Stomach smooth muscle (tissue), 2 donors: ENCODE data around the gene LRMDA.

ENCODE experiments used
- H3K27ac ChIP-seq: one replicate; pipeline ENCODE4 v1.7.0; 2013; ENCODE audit warnings: mild to moderate bottlenecking, low read length, inconsistent platforms
- H3K27me3 ChIP-seq, 2 donors: one replicate each; pipeline ENCODE4 v1.7.0; 2013; ENCODE audit warnings: low read length in 2 of 2; ENCODE audit not compliant: insufficient read depth in 2 of 2, control insufficient read depth in 1 of 2
- H3K36me3 ChIP-seq, 2 donors: one replicate each; pipeline ENCODE4 v1.7.0; 2013; ENCODE audit warnings: low read length in 2 of 2; ENCODE audit not compliant: control insufficient read depth in 2 of 2, insufficient read depth in 2 of 2
- H3K4me1 ChIP-seq: one replicate; pipeline ENCODE4 v1.7.0; 2013; ENCODE audit warnings: low read length; ENCODE audit not compliant: control insufficient read depth, insufficient read depth
- H3K4me3 ChIP-seq, 2 donors: one replicate each; pipeline ENCODE4 v1.7.0; 2013; ENCODE audit warnings: low read length in 2 of 2
- H3K9ac ChIP-seq, 2 donors: one replicate each; pipeline ENCODE4 v1.7.0; 2013; ENCODE audit warnings: low read length in 2 of 2, mild to moderate bottlenecking in 1 of 2
- H3K9me3 ChIP-seq, 2 donors: one replicate each; pipeline ENCODE4 v1.7.0; 2013; ENCODE audit warnings: low read length in 2 of 2; ENCODE audit not compliant: control insufficient read depth in 2 of 2
- donor health status: healthy.
- donor health status: Pancreatic carcinoma.

The LRMDA gene

DNA sequence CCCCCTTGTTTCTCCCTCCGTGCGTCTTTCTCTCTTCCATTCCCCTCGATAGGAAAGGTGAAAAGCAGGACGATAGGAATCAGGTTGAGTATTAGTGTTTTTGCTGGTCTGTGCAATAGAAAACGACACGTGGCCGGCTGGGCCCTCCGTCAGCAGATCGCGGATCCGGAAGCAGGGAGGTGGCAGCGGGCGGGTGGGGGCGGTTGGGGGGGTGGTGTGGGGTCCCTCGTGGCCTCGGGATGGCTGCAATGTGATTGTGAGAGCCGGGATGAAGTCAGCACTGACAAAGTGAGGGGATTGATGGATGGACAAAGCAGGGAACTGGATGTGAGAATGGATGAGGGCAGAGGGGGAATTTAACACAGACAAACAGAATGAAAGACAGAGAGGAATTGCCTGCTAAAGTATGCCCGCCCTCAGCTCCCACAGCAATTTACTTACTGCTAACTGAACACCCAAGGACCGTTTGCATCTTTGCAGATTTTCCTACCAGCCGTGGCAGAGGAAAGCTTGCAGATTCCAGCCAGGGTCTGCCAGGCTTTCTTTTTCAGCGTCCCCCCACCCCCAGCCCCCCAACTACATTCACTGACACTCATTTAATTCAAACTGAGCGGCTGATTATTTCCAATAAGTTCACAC is 280.9 kb downstream of the LRMDA start:
- H3K27me3 ChIP-seq, result no peaks in the 10 kb centered on the region
- H3K36me3 ChIP-seq, result no peaks in the 10 kb centered on the region
- no peaks in the 10 kb centered on the region for H3K4me1 ChIP-seq
- H3K4me3 ChIP-seq, result no peak overlapping the region
- H3K9ac ChIP-seq, result no peak overlapping the region
- H3K27ac ChIP-seq, result no peak overlapping the region
- H3K9me3 ChIP-seq, result no peaks in the 10 kb centered on the region

- no peaks in the 10 kb centered on the region for H3K36me3 ChIP-seq
- no peaks in the 10 kb centered on the region for H3K27me3 ChIP-seq
- no peak overlapping the region for H3K9ac ChIP-seq
These were observed 285.1 kb downstream of the LRMDA start for GRCh38 chr10:75716506-75716905.

DNA sequence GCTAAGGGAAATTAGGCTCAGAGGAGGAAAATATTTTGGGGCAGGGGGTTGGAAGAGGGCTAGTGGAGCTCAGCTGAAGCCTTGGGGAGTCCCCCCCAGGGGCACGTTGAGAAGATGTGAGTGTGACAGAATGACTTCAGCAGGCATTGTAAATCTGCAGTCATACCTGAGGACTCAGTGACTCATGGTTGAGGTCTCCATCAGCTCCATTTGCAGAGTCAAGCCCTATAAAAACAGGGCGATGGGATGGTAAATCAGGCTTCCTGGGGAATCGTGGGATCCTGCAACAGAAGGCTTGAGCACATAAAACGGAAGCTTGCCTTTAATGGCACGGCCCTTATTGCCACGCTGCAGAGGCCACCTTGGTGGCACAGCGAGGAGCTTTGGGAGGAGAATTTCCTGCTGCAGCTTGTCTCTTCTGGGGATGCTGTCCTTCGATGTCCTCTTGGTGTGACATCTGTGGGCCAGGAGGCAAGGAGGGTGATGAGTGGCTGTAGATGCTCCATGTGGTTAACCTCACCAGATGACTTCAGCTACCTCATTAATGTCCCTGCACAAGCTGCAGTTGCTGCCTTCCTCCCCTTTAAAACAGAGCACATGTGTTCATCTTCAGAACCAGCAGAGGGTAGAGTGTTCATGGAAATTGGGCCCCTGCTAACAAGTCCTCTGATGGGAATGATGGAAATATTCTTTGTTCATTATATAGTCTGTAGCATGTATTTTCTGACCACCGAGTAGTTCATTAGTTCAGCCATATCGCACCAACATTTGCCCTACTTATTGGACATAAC is 285.9 kb downstream of the LRMDA start:
- H3K4me1 ChIP-seq, result no peaks in the 10 kb centered on the region
- H3K9me3 ChIP-seq, result no peaks in the 10 kb centered on the region
- H3K27ac ChIP-seq, result no peak overlapping the region
- H3K4me3 ChIP-seq, result no peak overlapping the region
- H3K9ac ChIP-seq, result no peak overlapping the region
- no peaks in the 10 kb centered on the region for H3K36me3 ChIP-seq
- no peaks in the 10 kb centered on the region for H3K27me3 ChIP-seq

More at GRCh38 chr10:75716506-75716905, 285.1 kb downstream of the LRMDA start:
- Histone ChIP-seq H3K4me3 (no peak overlapping the region), H3K9me3 (no peaks in the 10 kb centered on the region), H3K4me1 (no peaks in the 10 kb centered on the region), H3K27ac (no peak overlapping the region)

GRCh38 chr10:75718991-75719390 is 287.6 kb downstream of the LRMDA start:
- Histone ChIP-seq H3K9me3 (no peaks in the 10 kb centered on the region), H3K4me1 (no peaks in the 10 kb centered on the region), H3K27me3 (no peaks in the 10 kb centered on the region), H3K36me3 (no peaks in the 10 kb centered on the region), H3K27ac (no peak overlapping the region), H3K9ac (no peak overlapping the region), H3K4me3 (no peak overlapping the region)

- H3K27ac ChIP-seq, result no peak overlapping the region
- no peak overlapping the region for H3K9ac ChIP-seq
- H3K36me3 ChIP-seq, result no peaks in the 10 kb centered on the region
- no peaks in the 10 kb centered on the region for H3K4me1 ChIP-seq
- no peaks in the 10 kb centered on the region for H3K9me3 ChIP-seq
- no peak overlapping the region for H3K4me3 ChIP-seq
- no peaks in the 10 kb centered on the region for H3K27me3 ChIP-seq
These were observed 288.7 kb downstream of the LRMDA start for GRCh38 chr10:75720157-75720556.

- Histone ChIP-seq H3K4me3 (no peak overlapping the region), H3K27ac (no peak overlapping the region), H3K9me3 (no peaks in the 10 kb centered on the region), H3K27me3 (no peaks in the 10 kb centered on the region), H3K36me3 (no peaks in the 10 kb centered on the region), H3K4me1 (no peaks in the 10 kb centered on the region), H3K9ac (no peak overlapping the region)
These were observed 290.6 kb downstream of the LRMDA start for GRCh38 chr10:75722020-75722419.

DNA sequence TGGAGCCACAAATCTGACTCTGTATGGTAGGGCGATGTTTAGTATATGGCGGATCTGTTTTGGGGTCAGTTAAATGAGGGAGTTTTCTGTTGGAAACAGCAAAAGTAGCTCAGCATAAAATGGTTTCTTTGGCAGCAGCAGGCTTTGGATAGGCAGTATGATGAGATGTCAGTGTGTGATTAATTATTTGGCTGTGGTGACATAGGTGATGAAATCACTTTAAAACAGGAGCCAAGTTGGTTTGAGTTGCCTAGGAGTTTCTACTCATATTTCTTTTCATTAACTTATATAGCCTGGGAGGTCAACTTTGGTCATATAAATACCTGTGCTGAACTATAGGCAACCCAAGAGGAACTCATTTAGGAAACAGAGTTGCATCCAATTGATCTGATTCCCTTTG is 291.2 kb downstream of the LRMDA start:
- H3K4me1 ChIP-seq, result no peaks in the 10 kb centered on the region
- no peaks in the 10 kb centered on the region for H3K36me3 ChIP-seq
- H3K9ac ChIP-seq, result no peak overlapping the region
- H3K27ac ChIP-seq, result no peak overlapping the region
- H3K4me3 ChIP-seq, result no peak overlapping the region
- no peaks in the 10 kb centered on the region for H3K9me3 ChIP-seq
- H3K27me3 ChIP-seq, result no peaks in the 10 kb centered on the region

- Histone ChIP-seq H3K4me3 (no peak overlapping the region), H3K9me3 (no peaks in the 10 kb centered on the region), H3K9ac (no peak overlapping the region), H3K27me3 (no peaks in the 10 kb centered on the region), H3K27ac (no peak overlapping the region), H3K36me3 (no peaks in the 10 kb centered on the region), H3K4me1 (no peaks in the 10 kb centered on the region)
These were observed 292.0 kb downstream of the LRMDA start for GRCh38 chr10:75723319-75723980.

GRCh38 chr10:75724047-75724446 is 292.6 kb downstream of the LRMDA start:
- Histone ChIP-seq H3K4me1 (no peaks in the 10 kb centered on the region), H3K9ac (no peak overlapping the region), H3K27ac (no peak overlapping the region), H3K9me3 (no peaks in the 10 kb centered on the region), H3K36me3 (no peaks in the 10 kb centered on the region), H3K27me3 (no peaks in the 10 kb centered on the region), H3K4me3 (no peak overlapping the region)

DNA sequence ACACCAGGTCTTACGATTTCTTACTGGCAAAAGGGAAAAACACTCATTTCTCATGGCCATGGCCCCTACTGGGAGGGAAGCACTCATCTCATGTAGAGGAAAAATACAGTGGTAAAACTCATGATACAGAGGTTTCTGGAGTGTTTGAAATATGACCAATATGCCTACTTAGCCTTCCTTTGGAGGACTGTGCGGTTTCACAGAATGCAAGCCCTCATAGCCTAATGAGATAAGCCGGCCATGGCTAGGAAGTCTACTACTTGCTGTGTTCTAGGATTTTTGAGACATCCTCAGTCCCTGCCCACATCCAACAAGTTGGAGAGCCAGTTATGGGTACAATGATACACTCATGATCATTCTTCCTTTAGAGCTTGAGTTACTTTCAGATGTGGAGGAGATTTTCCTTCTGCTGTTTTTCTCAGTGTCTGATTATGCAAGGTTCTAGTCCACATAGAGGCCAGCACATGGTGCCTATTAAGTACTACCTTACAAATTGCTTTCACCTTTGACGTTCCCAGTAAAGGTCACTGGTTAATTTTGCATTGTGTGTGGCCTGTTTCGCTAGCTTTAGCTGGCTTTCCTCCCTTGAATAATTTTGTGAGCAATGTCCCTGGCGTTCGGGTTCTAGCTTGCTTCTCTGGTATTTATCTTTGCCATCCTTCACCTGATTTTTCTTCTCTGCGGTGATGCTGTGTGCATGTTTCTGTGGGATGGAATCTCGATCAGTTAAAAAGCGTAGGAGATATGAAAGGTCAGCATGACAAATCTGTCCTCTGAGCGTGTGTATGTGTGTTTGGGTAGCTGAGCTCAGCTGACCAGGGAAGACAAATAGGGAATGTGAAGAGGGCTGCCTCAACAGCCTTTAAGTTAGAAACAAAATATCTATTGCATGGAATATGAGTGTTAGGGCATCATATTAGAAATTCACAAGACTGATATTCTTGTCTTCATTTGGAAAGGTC is 295.4 kb downstream of the LRMDA start:
- no peaks in the 10 kb centered on the region for H3K9me3 ChIP-seq
- H3K36me3 ChIP-seq, result no peaks in the 10 kb centered on the region
- no peak overlapping the region for H3K4me3 ChIP-seq
- H3K27ac ChIP-seq, result no peak overlapping the region
- H3K9ac ChIP-seq, result no peak overlapping the region
- H3K4me1 ChIP-seq, result no peaks in the 10 kb centered on the region
- H3K27me3 ChIP-seq, result no peaks in the 10 kb centered on the region
